Ishikawa (cell line): ENCODE data around the gene FAM234B.

Experiments used
- CEBPB ChIP-seq: IDR thresholded peaks from 2 replicates; pipeline ENCODE4 v1.6.1; 2012
- EP300 ChIP-seq: IDR thresholded peaks from 2 replicates; pipeline ENCODE4 v1.6.1; 2012; ENCODE audit warnings: borderline replicate concordance
- FOXM1 ChIP-seq: IDR thresholded peaks from 2 replicates; pipeline ENCODE4 v1.6.1; 2012; ENCODE audit warnings: low read depth, borderline replicate concordance
- RAD21 ChIP-seq: IDR thresholded peaks from 2 replicates; pipeline ENCODE4 v1.6.1; 2012; ENCODE audit warnings: low read depth
- TAF1 ChIP-seq: IDR thresholded peaks from 2 replicates; pipeline ENCODE4 v1.6.1; 2012; ENCODE audit warnings: low read depth, mild to moderate bottlenecking
- TF ChIP-seq, protein P1 (sequence below): IDR thresholded peaks from 2 replicates; pipeline ENCODE4 v1.6.1; 2012
- TF ChIP-seq, protein P2 (sequence below): IDR thresholded peaks from 2 replicates; pipeline ENCODE4 v1.6.1; 2012; ENCODE audit warnings: low read depth, mild to moderate bottlenecking

DNA sequence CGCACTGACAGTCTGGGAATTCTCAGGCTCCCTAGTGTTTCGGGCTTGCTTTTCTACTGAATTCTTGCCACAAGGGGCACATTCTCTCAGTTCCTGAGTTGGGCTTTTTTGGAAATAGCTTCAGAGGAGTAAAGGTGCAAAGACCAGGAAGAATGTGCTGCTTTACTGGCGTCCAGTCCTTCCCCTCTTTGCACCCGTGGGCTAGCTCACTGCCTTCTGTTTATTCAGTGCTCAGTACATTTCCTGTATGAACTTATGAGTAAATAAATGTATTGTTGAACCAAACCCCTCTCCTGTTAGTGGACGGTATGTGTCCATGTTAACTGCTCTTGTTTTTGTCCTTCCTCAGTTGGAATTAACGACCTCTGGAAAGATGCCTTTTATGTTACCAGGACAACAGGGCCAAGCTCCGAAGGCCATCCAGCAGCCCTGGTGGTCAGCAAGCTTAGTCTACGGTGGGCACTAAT lies 35.3 kb downstream of the FAM234B start:
- TF ChIP-seq, protein P1, sequence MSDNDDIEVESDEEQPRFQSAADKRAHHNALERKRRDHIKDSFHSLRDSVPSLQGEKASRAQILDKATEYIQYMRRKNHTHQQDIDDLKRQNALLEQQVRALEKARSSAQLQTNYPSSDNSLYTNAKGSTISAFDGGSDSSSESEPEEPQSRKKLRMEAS, result no peak
- TF ChIP-seq CEBPB (no peak), FOXM1 (no peak), RAD21 (no peak), TAF1 (no peak), EP300 (no peak)
- TF ChIP-seq, protein P2, sequence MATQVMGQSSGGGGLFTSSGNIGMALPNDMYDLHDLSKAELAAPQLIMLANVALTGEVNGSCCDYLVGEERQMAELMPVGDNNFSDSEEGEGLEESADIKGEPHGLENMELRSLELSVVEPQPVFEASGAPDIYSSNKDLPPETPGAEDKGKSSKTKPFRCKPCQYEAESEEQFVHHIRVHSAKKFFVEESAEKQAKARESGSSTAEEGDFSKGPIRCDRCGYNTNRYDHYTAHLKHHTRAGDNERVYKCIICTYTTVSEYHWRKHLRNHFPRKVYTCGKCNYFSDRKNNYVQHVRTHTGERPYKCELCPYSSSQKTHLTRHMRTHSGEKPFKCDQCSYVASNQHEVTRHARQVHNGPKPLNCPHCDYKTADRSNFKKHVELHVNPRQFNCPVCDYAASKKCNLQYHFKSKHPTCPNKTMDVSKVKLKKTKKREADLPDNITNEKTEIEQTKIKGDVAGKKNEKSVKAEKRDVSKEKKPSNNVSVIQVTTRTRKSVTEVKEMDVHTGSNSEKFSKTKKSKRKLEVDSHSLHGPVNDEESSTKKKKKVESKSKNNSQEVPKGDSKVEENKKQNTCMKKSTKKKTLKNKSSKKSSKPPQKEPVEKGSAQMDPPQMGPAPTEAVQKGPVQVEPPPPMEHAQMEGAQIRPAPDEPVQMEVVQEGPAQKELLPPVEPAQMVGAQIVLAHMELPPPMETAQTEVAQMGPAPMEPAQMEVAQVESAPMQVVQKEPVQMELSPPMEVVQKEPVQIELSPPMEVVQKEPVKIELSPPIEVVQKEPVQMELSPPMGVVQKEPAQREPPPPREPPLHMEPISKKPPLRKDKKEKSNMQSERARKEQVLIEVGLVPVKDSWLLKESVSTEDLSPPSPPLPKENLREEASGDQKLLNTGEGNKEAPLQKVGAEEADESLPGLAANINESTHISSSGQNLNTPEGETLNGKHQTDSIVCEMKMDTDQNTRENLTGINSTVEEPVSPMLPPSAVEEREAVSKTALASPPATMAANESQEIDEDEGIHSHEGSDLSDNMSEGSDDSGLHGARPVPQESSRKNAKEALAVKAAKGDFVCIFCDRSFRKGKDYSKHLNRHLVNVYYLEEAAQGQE, result no peak
